GM18517 (cell line): ENCODE measurements around the gene CLEC11A.
"Not testable (repeated sequence)": the region's sequence is repeated elsewhere in the genome, so short reads cannot be mapped to it uniquely, and the experiment has no call there.

Source experiments
- ATAC-seq: cut with Tn5 transposase; IDR thresholded peaks from one replicate; pipeline ENCODE4 v1.9.1; 2021; ENCODE audit warnings: mild to moderate bottlenecking, moderate library complexity; ENCODE audit not compliant: unreplicated experiment

Gene CLEC11A

GRCh38 chr19:50721441-50722137 lies 1.6 kb upstream of the CLEC11A start:
- no peak for ATAC-seq

- ATAC-seq: no peak
These were observed 757 bp upstream of the CLEC11A start for GRCh38 chr19:50722201-50723013.

- no peak for ATAC-seq
These were observed 764 bp downstream of the CLEC11A start for GRCh38 chr19:50723735-50724521.

GRCh38 chr19:50724522-50725217 lies 1.5 kb downstream of the CLEC11A start:
- ATAC-seq: peak; percentile 81

- ATAC-seq: peak; percentile 38
These were observed 2.2 kb downstream of the CLEC11A start for GRCh38 chr19:50725218-50725910.

- no peak for ATAC-seq
These were observed 2.7 kb downstream of the CLEC11A start for GRCh38 chr19:50725911-50726230.

- ATAC-seq: no peak
These were observed 5.0 kb downstream of the CLEC11A start for GRCh38 chr19:50728084-50728737.

GRCh38 chr19:50729894-50730293 lies 6.7 kb downstream of the CLEC11A start:
- ATAC-seq: no peak

- no peak for ATAC-seq
These were observed 12.7 kb downstream of the CLEC11A start for GRCh38 chr19:50735869-50736268.

GRCh38 chr19:50736338-50736737 lies 13.2 kb downstream of the CLEC11A start:
- ATAC-seq: no peak

GRCh38 chr19:50739132-50739913 lies 16.2 kb downstream of the CLEC11A start:
- ATAC-seq: no peak

- no peak for ATAC-seq
These were observed 16.8 kb downstream of the CLEC11A start for GRCh38 chr19:50739914-50740426.

- no peak for ATAC-seq
These were observed 18.2 kb downstream of the CLEC11A start for GRCh38 chr19:50741179-50741933.

- no peak for ATAC-seq
These were observed 20.4 kb downstream of the CLEC11A start for GRCh38 chr19:50743537-50743936.

- ATAC-seq: no peak
These were observed 22.1 kb downstream of the CLEC11A start for GRCh38 chr19:50745221-50745620.

GRCh38 chr19:50747141-50747540 lies 24.0 kb downstream of the CLEC11A start:
- not testable (repeated sequence) for ATAC-seq

GRCh38 chr19:50749490-50749889 lies 26.3 kb downstream of the CLEC11A start:
- no peak for ATAC-seq

- no peak for ATAC-seq
These were observed 26.8 kb downstream of the CLEC11A start for GRCh38 chr19:50750010-50750409.
